Astrocyte (in vitro differentiated cells and primary cell): ENCODE data around the gene CHURC1. TPM values are rescaled to one million over a fixed set of nuclear protein-coding genes. Genes with fewer than 3 reads are reported as not detected.

ENCODE experiments used
- DNase-seq: peaks from one replicate; pipeline ENCODE4 v3.0.0-alpha.2; 2010; ENCODE audit warnings: low read depth
- FAIRE-seq: peaks from 2 replicates; lab custom pipeline; 2011; peaks lifted over from hg19 to GRCh38; lab: Jason Lieb, UNC
- H2AFZ ChIP-seq: 2 replicates; pipeline ENCODE4 v1.6.0; 2012; ENCODE audit warnings: low read depth, low read length, inconsistent platforms
- H3K27ac ChIP-seq: 2 replicates; pipeline ENCODE4 v1.5.1; 2011; ENCODE audit warnings: low read depth, low read length, inconsistent platforms
- H3K27me3 ChIP-seq: 2 replicates; pipeline ENCODE4 v1.6.0; 2011; ENCODE audit warnings: low read length, inconsistent platforms; ENCODE audit not compliant: insufficient read depth
- H3K36me3 ChIP-seq: 2 replicates; pipeline ENCODE4 v1.5.1; 2011; ENCODE audit warnings: low read length, inconsistent platforms; ENCODE audit not compliant: insufficient read depth
- H3K4me1 ChIP-seq: 2 replicates; pipeline ENCODE4 v1.5.1; 2011; ENCODE audit warnings: low read length, inconsistent platforms; ENCODE audit not compliant: insufficient read depth
- H3K4me2 ChIP-seq: 2 replicates; pipeline ENCODE4 v1.6.0; 2012; ENCODE audit warnings: low read length, inconsistent platforms
- H3K4me3 ChIP-seq: 2 replicates; pipeline ENCODE4 v1.5.1; 2011; ENCODE audit warnings: low read depth, mild to moderate bottlenecking, low read length, inconsistent platforms; ENCODE audit not compliant: insufficient read depth
- H3K79me2 ChIP-seq: 2 replicates; pipeline ENCODE4 v1.6.0; 2012; ENCODE audit warnings: mild to moderate bottlenecking, low read length, inconsistent platforms; ENCODE audit not compliant: insufficient read depth
- H3K9ac ChIP-seq: 2 replicates; pipeline ENCODE4 v1.6.0; 2012; ENCODE audit warnings: mild to moderate bottlenecking, low read length, inconsistent platforms
- H3K9me3 ChIP-seq: 2 replicates; pipeline ENCODE4 v1.5.1; 2012; ENCODE audit warnings: low read depth, mild to moderate bottlenecking, low read length, inconsistent platforms; ENCODE audit not compliant: insufficient read depth
- H4K20me1 ChIP-seq: 2 replicates; pipeline ENCODE4 v1.6.0; 2012; ENCODE audit warnings: low read length, inconsistent platforms; ENCODE audit not compliant: insufficient read depth
- H3K27ac Mint-ChIP-seq: one replicate; pipeline ENCODE4 v1.8.0; 2021; ENCODE audit warnings: mild to moderate bottlenecking, mixed read lengths; ENCODE audit not compliant: unreplicated experiment
- H3K27me3 Mint-ChIP-seq: one replicate; pipeline ENCODE4 v1.8.0; 2021; ENCODE audit warnings: low read depth, mixed read lengths; ENCODE audit not compliant: unreplicated experiment
- H3K36me3 Mint-ChIP-seq: one replicate; pipeline ENCODE4 v1.8.0; 2021; ENCODE audit warnings: low read depth, mixed read lengths; ENCODE audit not compliant: unreplicated experiment
- H3K4me1 Mint-ChIP-seq: one replicate; pipeline ENCODE4 v1.8.0; 2021; ENCODE audit warnings: low read depth, mixed read lengths; ENCODE audit not compliant: unreplicated experiment
- H3K4me3 Mint-ChIP-seq: one replicate; pipeline ENCODE4 v1.8.0; 2021; ENCODE audit warnings: mild to moderate bottlenecking, moderate library complexity, mixed read lengths; ENCODE audit not compliant: unreplicated experiment
- H3K9me3 Mint-ChIP-seq: one replicate; pipeline ENCODE4 v1.8.0; 2021; ENCODE audit warnings: mild to moderate bottlenecking, mixed read lengths; ENCODE audit not compliant: unreplicated experiment
- CTCF ChIP-seq: IDR thresholded peaks from 2 replicates; pipeline ENCODE4 v1.5.1; 2011; ENCODE audit warnings: low read depth, mild to moderate bottlenecking, inconsistent platforms, low read length, moderate library complexity; ENCODE audit not compliant: insufficient read depth
- EZH2 ChIP-seq: IDR thresholded peaks from 2 replicates; pipeline ENCODE4 v1.6.1; 2012; ENCODE audit warnings: mild to moderate bottlenecking, low read length, inconsistent platforms; ENCODE audit not compliant: insufficient read depth
- total RNA-seq: library from RNA; stranded (reverse); gene quantifications from 2 replicates; pipeline ENCODE4 v1.2.1, GENCODE V29; 2021

The CHURC1 gene
- total RNA-seq, 1 donor from 2014 or later, result 48.1 TPM

DNA sequence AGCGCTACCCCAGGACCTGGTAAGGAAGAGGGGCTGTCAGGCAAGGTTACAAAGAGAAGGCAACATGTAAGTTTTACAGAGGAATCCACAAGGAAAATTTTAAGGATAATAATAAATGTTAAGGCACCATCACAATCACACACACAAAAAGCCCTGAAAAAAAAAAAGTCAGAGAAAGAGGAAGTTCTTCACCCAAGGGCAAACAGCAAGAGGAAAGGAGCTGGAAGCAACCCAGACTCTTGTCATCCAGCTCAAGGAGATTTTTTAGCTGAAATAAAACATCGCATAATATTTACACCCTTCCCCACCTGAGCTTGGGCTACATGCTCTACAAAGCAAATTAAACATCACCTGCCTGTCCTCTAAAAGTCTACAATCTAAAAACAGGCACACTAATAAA lies 44.1 kb upstream of the CHURC1 start:
- Histone ChIP-seq H3K27ac (no peak overlapping the region), H3K9ac (no peak overlapping the region), H3K9me3 (peaks cover 4% of the 10 kb centered on the region), H3K27me3 (peaks cover 19% of the 10 kb centered on the region), H3K4me3 (no peak overlapping the region), H3K4me2 (no peak overlapping the region), H2AFZ (no peak overlapping the region), H3K36me3 (no peaks in the 10 kb centered on the region), H3K4me1 (no peaks in the 10 kb centered on the region), H3K79me2 (no peaks in the 10 kb centered on the region), H4K20me1 (no peaks in the 10 kb centered on the region)
- Mint-ChIP-seq H3K27me3 (peaks cover 13% of the 10 kb centered on the region), H3K27ac (no peak overlapping the region), H3K36me3 (peaks cover 4% of the 10 kb centered on the region), H3K4me3 (no peak overlapping the region), H3K4me1 (peaks cover 15% of the 10 kb centered on the region), H3K9me3 (peaks cover 10% of the 10 kb centered on the region)
- TF ChIP-seq EZH2, result no peak
- TF ChIP-seq CTCF, result no peak
- DNase-seq, result no peak
- FAIRE-seq, result no peak

GRCh38 chr14:64871344-64871743 lies 42.9 kb upstream of the CHURC1 start:
- Mint-ChIP-seq H3K4me1 (peaks cover 8% of the 10 kb centered on the region), H3K9me3 (peaks cover 10% of the 10 kb centered on the region), H3K27me3 (peaks cover 16% of the 10 kb centered on the region), H3K36me3 (peaks cover 4% of the 10 kb centered on the region), H3K4me3 (no peak overlapping the region), H3K27ac (no peak overlapping the region)
- DNase-seq, result no peak
- no peak overlapping the region for H3K4me2 ChIP-seq
- no peak overlapping the region for H3K27ac ChIP-seq
- no peak overlapping the region for H3K4me3 ChIP-seq
- peaks cover 25% of the 10 kb centered on the region for H3K27me3 ChIP-seq
- no peaks in the 10 kb centered on the region for H3K36me3 ChIP-seq
- H3K4me1 ChIP-seq, result no peaks in the 10 kb centered on the region
- no peak overlapping the region for H2AFZ ChIP-seq
- no peak for FAIRE-seq
- H3K9ac ChIP-seq, result no peak overlapping the region
- H3K9me3 ChIP-seq, result peaks cover 4% of the 10 kb centered on the region
- TF ChIP-seq CTCF, result no peak
- TF ChIP-seq EZH2, result no peak
- H3K79me2 ChIP-seq, result no peaks in the 10 kb centered on the region
- H4K20me1 ChIP-seq, result no peaks in the 10 kb centered on the region

DNA sequence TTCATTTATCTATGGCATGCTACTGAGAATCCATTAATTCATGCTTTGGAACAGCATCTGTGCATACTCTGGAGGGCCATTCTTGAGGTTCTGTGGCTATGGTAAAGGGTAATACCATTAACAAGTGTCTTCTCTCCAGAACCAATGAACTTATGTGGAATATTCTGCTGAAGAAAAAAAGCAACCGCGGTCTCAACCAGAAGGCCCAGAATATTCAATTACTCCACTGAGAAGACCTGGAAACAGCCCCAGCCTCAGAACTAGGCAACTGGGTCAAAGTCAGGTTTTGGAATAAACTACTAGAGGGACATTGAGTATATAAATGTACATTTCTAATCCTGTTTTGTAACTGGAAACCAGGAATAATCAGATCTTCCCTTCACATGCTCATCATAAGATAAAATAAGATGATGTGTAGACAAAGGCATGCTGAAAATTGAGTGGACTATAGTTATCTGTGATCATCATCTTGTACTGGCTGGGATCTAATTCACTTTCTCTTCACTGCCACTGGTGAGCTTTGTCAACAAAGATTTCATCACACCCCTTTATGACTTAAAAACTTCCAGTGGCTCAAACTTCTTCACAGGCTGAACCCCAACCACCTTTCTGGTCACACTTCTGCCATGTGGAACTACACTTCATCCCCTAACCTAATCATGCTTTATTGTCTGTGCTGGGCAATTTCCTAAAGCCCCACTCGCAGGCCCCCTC lies 40.6 kb upstream of the CHURC1 start:
- no peak overlapping the region for H3K4me3 ChIP-seq
- no peak overlapping the region for H3K4me3 Mint-ChIP-seq
- H3K4me1 ChIP-seq, result no peaks in the 10 kb centered on the region
- no peak overlapping the region for H3K27ac ChIP-seq
- H3K36me3 Mint-ChIP-seq, result peaks cover 4% of the 10 kb centered on the region
- DNase-seq, result no peak
- no peaks in the 10 kb centered on the region for H3K36me3 ChIP-seq
- no peak for FAIRE-seq
- H3K27me3 ChIP-seq, result peaks cover 48% of the 10 kb centered on the region
- no peak overlapping the region for H3K4me2 ChIP-seq
- H3K27ac Mint-ChIP-seq, result no peak overlapping the region
- H3K79me2 ChIP-seq, result no peaks in the 10 kb centered on the region
- peaks cover 4% of the 10 kb centered on the region for H3K9me3 ChIP-seq
- no peak overlapping the region for H2AFZ ChIP-seq
- TF ChIP-seq EZH2 (no peak), CTCF (no peak)
- peaks cover 10% of the 10 kb centered on the region for H3K9me3 Mint-ChIP-seq
- no peaks in the 10 kb centered on the region for H4K20me1 ChIP-seq
- peaks cover 39% of the 10 kb centered on the region for H3K27me3 Mint-ChIP-seq
- no peak overlapping the region for H3K9ac ChIP-seq
- no peaks in the 10 kb centered on the region for H3K4me1 Mint-ChIP-seq
